ENCODE results near the gene KLK3.
"Not testable (repeated sequence)": the region's sequence is repeated elsewhere in the genome, so short reads cannot be mapped to it uniquely, and the experiment has no call there.

The KLK3 gene

GRCh38 chr19:50870417-50871089 lies 15.8 kb downstream of the KLK3 start:
- no peak for DNase-seq

GRCh38 chr19:50873056-50873455 lies 18.3 kb downstream of the KLK3 start, which contains the start of gene KLK2:
TSS of gene KLK2 (plus strand) at chr19:50873439. CDS start at chr19:50873474, 35 bp downstream.
- DNase-seq = no peak

GRCh38 chr19:50874211-50874610 lies 19.5 kb downstream of the KLK3 start:
- no peak for DNase-seq

- DNase-seq = no peak
Observed at GRCh38 chr19:50875795-50876422, 21.2 kb downstream of the KLK3 start.

GRCh38 chr19:50876456-50876855 lies 21.7 kb downstream of the KLK3 start:
- DNase-seq = no peak

GRCh38 chr19:50877338-50877737 lies 22.6 kb downstream of the KLK3 start:
- no peak for DNase-seq

GRCh38 chr19:50878851-50879250 lies 24.1 kb downstream of the KLK3 start:
- no peak for DNase-seq

- DNase-seq = no peak
Observed at GRCh38 chr19:50880241-50880640, 25.5 kb downstream of the KLK3 start.

- no peak for DNase-seq
Observed at GRCh38 chr19:50882188-50882587, 27.5 kb downstream of the KLK3 start.

GRCh38 chr19:50889638-50890037 lies 34.9 kb downstream of the KLK3 start:
- no peak for DNase-seq

- no peak for DNase-seq
Observed at GRCh38 chr19:50890422-50891252, 35.9 kb downstream of the KLK3 start.

- DNase-seq = no peak
Observed at GRCh38 chr19:50891253-50891625, 36.5 kb downstream of the KLK3 start.

GRCh38 chr19:50893047-50893736 lies 38.5 kb downstream of the KLK3 start:
- DNase-seq = no peak

GRCh38 chr19:50894478-50895356 lies 40.0 kb downstream of the KLK3 start:
- DNase-seq = no peak

GRCh38 chr19:50896089-50896590 lies 41.4 kb downstream of the KLK3 start:
- DNase-seq = not testable (repeated sequence)

- no peak for DNase-seq
Observed at GRCh38 chr19:50896591-50897190, 42.0 kb downstream of the KLK3 start.

GRCh38 chr19:50897191-50897607 lies 42.5 kb downstream of the KLK3 start:
- no peak for DNase-seq

- no peak for DNase-seq
Observed at GRCh38 chr19:50897612-50898011, 42.9 kb downstream of the KLK3 start.

- no peak for DNase-seq
Observed at GRCh38 chr19:50898018-50898417, 43.3 kb downstream of the KLK3 start.

- DNase-seq = no peak
Observed at GRCh38 chr19:50899569-50899968, 44.9 kb downstream of the KLK3 start.

GRCh38 chr19:50902640-50903039 lies 47.9 kb downstream of the KLK3 start:
- DNase-seq = no peak
